Loucy (cell line): ENCODE data around the gene ALKBH1.

Experiments used
- CTCF ChIP-seq: fragments of 200-600 bp; sonication (generic); conservative IDR thresholded peaks from 2 replicates; pipeline ENCODE4 v1.5.1; 2014; ENCODE audit warnings: mild to moderate bottlenecking, antibody characterized with exemption, low read length
- EZH2phosphoT487 ChIP-seq: fragments of 200-600 bp; IDR thresholded peaks from 2 replicates; pipeline ENCODE4 v1.6.1; 2018; ENCODE audit warnings: antibody characterized with exemption, mild to moderate bottlenecking, moderate library complexity, borderline replicate concordance

GRCh38 chr14:77709412-77709811 is 1.6 kb upstream of the ALKBH1 start:
- TF ChIP-seq CTCF (no peak), EZH2phosphoT487 (no peak)
